ENCODE results near the gene SPATC1L.
"Not testable (repeated sequence)": the region's sequence is repeated elsewhere in the genome, so short reads cannot be mapped to it uniquely, and the experiment has no call there.

Gene SPATC1L

DNA sequence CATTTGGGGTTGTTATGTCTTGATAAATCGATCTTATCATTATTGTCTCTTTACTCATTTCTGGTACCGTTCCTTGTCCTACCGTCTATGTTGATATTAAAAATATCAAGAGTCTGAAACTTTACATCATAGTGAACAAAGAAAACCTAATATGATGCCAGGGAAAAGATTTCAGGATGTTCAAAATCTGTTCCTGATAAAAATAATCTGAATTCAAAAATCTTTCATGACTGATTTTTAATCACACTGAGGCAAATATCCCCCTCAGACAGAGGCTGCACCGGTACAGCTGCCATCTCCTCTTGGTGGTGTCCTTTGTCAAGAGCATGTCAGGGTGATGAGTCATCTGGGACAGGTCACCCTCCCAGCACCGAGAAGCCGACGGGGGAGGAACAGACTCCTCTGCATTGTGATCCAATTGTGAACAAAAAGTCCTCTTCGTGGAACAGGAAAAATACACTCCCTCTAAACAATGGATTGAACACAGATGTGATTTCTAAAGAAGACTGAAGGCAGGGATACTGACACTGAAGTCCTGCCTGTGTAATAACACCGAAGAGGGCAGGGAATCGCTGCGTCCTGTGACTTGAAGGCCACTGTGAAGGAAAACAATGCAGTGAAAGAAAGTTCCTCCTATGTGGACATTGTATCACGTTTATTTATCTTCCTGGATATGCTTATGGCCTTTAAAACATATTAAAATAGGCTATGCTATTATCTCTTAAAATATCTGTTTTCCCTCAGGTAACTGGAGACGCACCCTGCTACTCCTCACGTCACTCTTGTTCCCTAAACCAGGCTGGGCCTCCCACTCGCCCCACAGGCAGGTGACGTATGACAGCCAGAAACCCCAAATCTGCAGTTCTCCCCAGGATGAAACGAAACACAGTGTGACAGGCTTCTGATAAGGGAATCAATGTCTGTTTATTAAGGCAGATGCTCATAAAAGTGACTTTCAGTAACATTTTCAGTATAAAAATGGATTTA lies 4.3 kb upstream of the SPATC1L start:
- no peak for DNase-seq (ENCODE audit: extremely low read depth, low read depth)

DNA sequence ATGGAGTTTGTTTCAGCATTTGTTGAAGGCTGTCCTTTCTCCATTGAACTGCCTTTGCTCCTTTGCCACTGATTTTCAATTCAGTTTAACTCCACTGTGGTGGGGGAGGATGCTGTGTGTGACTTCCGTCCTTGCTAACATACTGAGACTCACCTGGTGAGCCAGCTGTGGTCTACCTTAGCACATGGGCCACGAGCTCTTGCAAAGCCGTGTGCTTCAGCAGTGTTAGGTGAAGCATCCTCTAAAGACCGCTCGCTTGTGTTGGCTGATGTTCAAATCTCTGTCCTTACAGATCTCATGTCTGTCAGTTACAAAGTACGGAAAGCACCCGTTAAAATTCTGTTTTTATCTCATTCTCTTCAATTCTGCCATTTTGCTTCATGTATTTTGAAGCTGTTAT lies 3.6 kb upstream of the SPATC1L start:
- TF ChIP-seq, protein P1, sequence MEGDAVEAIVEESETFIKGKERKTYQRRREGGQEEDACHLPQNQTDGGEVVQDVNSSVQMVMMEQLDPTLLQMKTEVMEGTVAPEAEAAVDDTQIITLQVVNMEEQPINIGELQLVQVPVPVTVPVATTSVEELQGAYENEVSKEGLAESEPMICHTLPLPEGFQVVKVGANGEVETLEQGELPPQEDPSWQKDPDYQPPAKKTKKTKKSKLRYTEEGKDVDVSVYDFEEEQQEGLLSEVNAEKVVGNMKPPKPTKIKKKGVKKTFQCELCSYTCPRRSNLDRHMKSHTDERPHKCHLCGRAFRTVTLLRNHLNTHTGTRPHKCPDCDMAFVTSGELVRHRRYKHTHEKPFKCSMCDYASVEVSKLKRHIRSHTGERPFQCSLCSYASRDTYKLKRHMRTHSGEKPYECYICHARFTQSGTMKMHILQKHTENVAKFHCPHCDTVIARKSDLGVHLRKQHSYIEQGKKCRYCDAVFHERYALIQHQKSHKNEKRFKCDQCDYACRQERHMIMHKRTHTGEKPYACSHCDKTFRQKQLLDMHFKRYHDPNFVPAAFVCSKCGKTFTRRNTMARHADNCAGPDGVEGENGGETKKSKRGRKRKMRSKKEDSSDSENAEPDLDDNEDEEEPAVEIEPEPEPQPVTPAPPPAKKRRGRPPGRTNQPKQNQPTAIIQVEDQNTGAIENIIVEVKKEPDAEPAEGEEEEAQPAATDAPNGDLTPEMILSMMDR (IDR thresholded peaks at IDR 0.05; ENCODE audit: low read depth, low read length) = no peak
- DNase-seq (ENCODE audit: extremely low read depth, low read depth) = no peak

More for the DNA sequence above, 4.3 kb upstream of the SPATC1L start:
- TF ChIP-seq, protein P1 (IDR thresholded peaks at IDR 0.05; ENCODE audit: low read depth, low read length) = no peak

DNA sequence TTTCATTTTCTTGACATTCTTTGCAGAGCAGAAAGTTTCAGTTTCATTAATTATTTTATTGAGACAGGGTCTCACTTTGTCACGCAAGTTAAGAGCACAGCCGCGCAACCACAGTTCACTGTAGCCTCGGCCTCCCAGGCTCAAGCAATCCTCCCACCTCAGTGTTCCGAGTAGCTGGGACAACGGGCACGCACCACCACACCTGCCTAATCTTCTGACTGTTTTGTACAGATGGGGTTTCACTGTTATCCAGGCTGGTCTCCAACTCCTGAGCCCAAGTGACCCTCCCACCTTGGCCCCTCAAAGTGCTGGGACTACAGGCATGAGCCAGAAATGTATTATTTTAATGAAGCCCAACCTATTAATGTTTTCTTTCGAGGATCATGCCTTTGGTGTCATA lies 3.0 kb upstream of the SPATC1L start:
- TF ChIP-seq, protein P1 (IDR thresholded peaks at IDR 0.05; ENCODE audit: low read depth, low read length) = no peak
- DNase-seq (ENCODE audit: extremely low read depth, low read depth) = no peak

DNA sequence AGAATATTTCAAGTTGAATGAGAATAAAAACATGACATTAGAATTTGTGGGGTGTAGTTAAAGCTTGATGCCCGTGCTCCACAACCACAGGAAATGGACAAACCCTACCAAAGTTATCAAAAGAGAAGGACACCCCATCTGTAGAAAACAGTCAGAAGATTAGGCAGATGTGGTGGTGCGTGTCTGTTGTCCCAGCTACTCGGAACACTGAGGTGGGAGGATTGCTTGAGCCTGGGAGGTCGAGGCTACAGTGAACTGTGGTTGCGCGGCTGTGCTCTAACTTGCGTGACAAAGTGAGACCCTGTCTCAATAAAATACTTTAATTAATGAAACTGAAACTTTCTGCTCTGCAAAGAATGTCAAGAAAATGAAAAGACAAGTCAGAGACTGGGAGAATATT lies 1.5 kb upstream of the SPATC1L start:
- TF ChIP-seq, protein P1 (IDR thresholded peaks at IDR 0.05; ENCODE audit: low read depth, low read length) = no peak
- DNase-seq (ENCODE audit: extremely low read depth, low read depth) = no peak

DNA sequence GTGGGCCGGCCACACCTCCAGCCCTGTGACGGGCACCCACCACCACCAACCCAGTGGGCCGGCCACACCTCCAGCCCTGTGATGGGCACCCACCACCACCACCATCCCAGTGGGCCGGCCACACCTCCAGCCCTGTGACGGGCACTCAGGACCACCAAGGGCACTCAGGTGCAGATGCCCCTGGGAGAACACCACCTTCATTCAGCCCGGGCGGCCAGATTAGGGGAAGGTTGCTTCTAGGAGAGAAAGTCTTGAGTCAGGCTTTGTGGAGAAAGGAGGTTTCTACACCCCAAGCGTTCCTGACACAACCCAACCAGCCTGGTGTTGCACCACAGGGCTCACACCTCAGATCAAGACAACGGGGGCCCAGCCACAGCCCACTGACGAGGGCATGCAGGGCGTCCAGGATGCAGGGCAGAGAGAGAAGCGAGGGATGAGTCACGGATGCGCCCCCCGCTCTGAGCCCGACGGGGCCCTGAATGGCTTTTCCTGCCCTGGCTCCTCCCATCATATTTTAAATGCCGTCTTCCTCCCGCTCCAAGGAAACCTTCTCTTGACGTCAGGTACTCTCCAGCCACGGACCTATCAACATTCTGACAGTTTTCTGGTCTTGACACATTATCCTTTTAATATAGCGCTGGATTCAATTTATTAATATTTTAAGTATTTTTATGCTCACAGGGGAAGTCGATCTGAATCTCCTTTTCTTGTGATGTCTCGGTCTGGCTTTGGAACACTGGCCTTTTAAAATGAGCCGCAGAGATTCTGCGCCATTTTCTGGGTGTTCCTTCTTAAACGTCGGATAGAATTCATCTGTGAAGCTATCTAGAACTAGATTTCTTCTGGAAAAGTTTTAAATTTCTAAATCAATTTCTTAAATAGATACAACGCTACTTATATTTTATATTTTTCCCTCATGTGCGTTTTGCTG lies 631 bp upstream of the SPATC1L start:
- TF ChIP-seq, protein P1 (IDR thresholded peaks at IDR 0.05; ENCODE audit: low read depth, low read length) = no peak
- DNase-seq (ENCODE audit: extremely low read depth, low read depth) = no peak

DNA sequence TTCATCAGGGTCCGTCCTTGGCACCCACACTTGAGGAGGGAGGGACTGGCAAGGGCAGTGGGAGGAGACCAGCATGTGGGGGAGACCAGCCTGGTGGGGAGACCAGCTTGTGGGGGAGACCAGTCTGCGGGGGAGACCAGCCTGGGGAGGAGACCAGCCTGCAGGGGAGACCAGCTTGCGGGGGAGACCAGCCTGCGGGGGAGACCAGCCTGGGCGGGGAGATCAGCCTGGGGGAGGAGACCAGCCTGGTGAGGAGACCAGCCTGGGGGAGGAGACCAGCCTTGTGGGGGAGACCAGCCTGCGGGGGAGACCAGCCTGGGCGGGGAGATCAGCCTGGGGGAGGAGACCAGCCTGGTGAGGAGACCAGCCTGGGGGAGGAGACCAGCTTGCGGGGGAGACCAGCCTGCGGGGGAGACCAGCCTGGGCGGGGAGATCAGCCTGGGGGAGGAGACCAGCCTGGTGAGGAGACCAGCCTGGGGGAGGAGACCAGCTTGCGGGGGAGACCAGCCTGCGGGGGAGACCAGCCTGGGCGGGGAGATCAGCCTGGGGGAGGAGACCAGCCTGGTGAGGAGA lies 836 bp downstream of the SPATC1L start:
- not testable (repeated sequence) for DNase-seq (ENCODE audit: extremely low read depth, low read depth)

DNA sequence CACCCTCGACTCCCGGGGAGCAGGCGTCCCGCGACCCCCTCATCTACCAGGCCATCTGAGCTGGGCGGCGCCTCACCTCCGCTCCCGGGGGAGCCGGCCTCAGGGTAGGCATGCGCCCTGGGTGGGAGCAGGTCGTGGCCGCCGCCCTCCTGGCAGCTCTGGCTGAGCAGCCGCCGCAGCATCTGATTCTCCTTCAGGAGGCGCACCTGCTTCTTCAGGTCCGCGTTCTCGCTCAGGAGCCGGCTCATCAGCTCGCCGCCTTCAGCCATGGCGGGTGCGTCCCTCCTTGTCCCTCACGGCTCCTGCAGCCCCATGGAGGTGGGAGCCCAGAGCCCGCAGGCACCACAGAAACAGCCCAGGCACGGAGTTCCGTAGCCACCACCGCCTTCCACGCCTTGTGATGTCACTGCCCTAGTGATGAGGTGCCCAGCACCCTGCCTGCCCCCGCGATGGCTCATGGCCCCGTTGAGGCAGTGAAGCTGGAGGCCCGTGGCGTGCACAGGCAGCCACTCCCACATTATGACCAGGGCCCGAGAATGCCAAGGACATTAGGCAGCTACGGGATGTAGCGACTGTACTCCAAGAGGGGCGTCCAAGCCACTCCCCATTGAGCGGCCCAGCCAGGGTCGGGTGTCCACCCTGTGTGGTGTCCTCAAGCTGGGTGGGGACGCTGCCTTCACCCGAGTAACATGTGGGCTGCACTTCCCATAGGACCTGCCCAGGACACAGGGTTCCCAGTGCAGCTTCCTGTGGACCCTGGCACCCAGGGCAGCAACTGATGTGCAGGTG lies 1.5 kb downstream of the SPATC1L start:
- DNase-seq (ENCODE audit: extremely low read depth, low read depth) = no peak
- TF ChIP-seq, protein P1 (IDR thresholded peaks at IDR 0.05; ENCODE audit: low read depth, low read length) = no peak
